Endothelial cell of umbilical vein (primary cell): ENCODE results near the gene MAGT1. TPM values are rescaled to one million over a fixed set of nuclear protein-coding genes. Genes with fewer than 3 reads are reported as not detected.

Experiments used
- BruUV-seq: library from RNA; stranded (reverse); fragments of 400-500 nt; replicated peaks from 2 replicates; lab custom pipeline; 2021; lab: Mats Ljungman, UMichigan
- CTCF ChIA-PET: fragments of 300-600, 350-600 bp; sonication (Branson Sonifier 250); formaldehyde crosslinking; loops from one replicate; lab custom pipeline; 2021; ENCODE audit warnings: antibody characterized with exemption, inconsistent platforms; lab: Charles Lee
- POLR2A ChIA-PET: fragments of 300-600, 350-600 bp; sonication (Branson Sonifier 250); formaldehyde crosslinking; loops from one replicate; lab custom pipeline; 2021; ENCODE audit warnings: antibody characterized with exemption, inconsistent platforms; lab: Charles Lee
- DNase-seq: peaks from one replicate; pipeline ENCODE4 v3.0.0-alpha.2; 2011; ENCODE audit warnings: low read depth, low spot score
- FAIRE-seq: peaks from 2 replicates; lab custom pipeline; 2011; peaks lifted over from hg19 to GRCh38; lab: Jason Lieb, UNC
- H2AFZ ChIP-seq: 2 replicates; pipeline ENCODE4 v1.6.0; 2012; ENCODE audit warnings: low read depth, low read length, control low read depth, inconsistent platforms
- H3K27ac ChIP-seq: 2 replicates; pipeline ENCODE4 v1.5.1; 2011; ENCODE audit warnings: low read depth, mild to moderate bottlenecking, control low read depth, low read length, moderate library complexity; ENCODE audit not compliant: insufficient read depth
- H3K27me3 ChIP-seq, 2 experiments: 2 replicates each; pipeline versions ENCODE4 v1.6.0 to v1.6.1; 2011; ENCODE audit warnings: low read length in 2 of 2, mixed read lengths in 1 of 2; ENCODE audit not compliant: control insufficient read depth in 2 of 2, insufficient read depth in 2 of 2
- H3K36me3 ChIP-seq, 2 experiments: 2 replicates in 1 of 2; 3 replicates in 1 of 2; pipeline ENCODE4 v1.5.1; 2011; ENCODE audit warnings: low read length in 2 of 2, mild to moderate bottlenecking in 1 of 2, moderate library complexity in 1 of 2; ENCODE audit not compliant: control insufficient read depth in 2 of 2, insufficient read depth in 2 of 2; ENCODE audit errors: extremely low read depth in 1 of 2
- H3K4me1 ChIP-seq: 3 replicates; pipeline ENCODE4 v1.5.1; 2011; ENCODE audit warnings: mild to moderate bottlenecking, low read length; ENCODE audit not compliant: control insufficient read depth, insufficient read depth; ENCODE audit errors: extremely low read depth
- H3K4me2 ChIP-seq: 2 replicates; pipeline ENCODE4 v1.6.1; 2011; ENCODE audit warnings: low read length, control low read depth, mixed read lengths; ENCODE audit not compliant: insufficient read depth
- H3K4me3 ChIP-seq, 3 experiments: fragments of 200-600 bp in 1 of 3; sonication (generic), shearing (Covaris generic) in 1 of 3; replicated peaks in 1 of 3; 2 replicates each; pipeline ENCODE4 v1.5.1; 2011 to 2016; ENCODE audit warnings: control low read depth in 3 of 3, low read length in 3 of 3, mild to moderate bottlenecking in 2 of 3, inconsistent platforms in 1 of 3, low read depth in 1 of 3, moderate library complexity in 1 of 3; ENCODE audit not compliant: insufficient read depth in 1 of 3
- H3K79me2 ChIP-seq: 2 replicates; pipeline ENCODE4 v1.6.0; 2012; ENCODE audit warnings: low read length, inconsistent platforms; ENCODE audit not compliant: control insufficient read depth, insufficient read depth
- H3K9ac ChIP-seq: replicated peaks from 2 replicates; pipeline ENCODE3; 2011; ENCODE audit warnings: low read length, control low read depth; ENCODE audit not compliant: insufficient read depth; ENCODE audit errors: extremely low read depth
- H3K9me1 ChIP-seq: replicated peaks from 3 replicates; pipeline ENCODE4 v1.6.0; 2011; ENCODE audit warnings: mild to moderate bottlenecking, low read length; ENCODE audit not compliant: control insufficient read depth, insufficient read depth; ENCODE audit errors: extremely low read depth
- H3K9me3 ChIP-seq: replicated peaks from 2 replicates; pipeline ENCODE4 v1.5.1; 2012; ENCODE audit warnings: low read length, inconsistent platforms; ENCODE audit not compliant: control insufficient read depth, insufficient read depth
- H4K20me1 ChIP-seq: replicated peaks from 2 replicates; pipeline ENCODE3; 2011; ENCODE audit warnings: mild to moderate bottlenecking, low read length; ENCODE audit not compliant: control insufficient read depth, insufficient read depth; ENCODE audit errors: extremely low read depth
- EZH2 ChIP-seq: IDR thresholded peaks from 2 replicates; pipeline ENCODE4 v1.6.1; 2012; ENCODE audit warnings: borderline replicate concordance, low read depth, mild to moderate bottlenecking, moderate library complexity, low read length, inconsistent platforms; ENCODE audit not compliant: severe bottlenecking
- FOS ChIP-seq: IDR thresholded peaks from 2 replicates; pipeline ENCODE4 v1.6.1; 2011; ENCODE audit warnings: mild to moderate bottlenecking, low read length, moderate library complexity, borderline replicate concordance; ENCODE audit not compliant: insufficient read depth
- GATA2 ChIP-seq: IDR thresholded peaks from 2 replicates; pipeline ENCODE4 v1.7.0; 2011; ENCODE audit warnings: low read depth, mild to moderate bottlenecking, moderate library complexity, mixed read lengths, low read length; ENCODE audit not compliant: insufficient read length, insufficient read depth
- JUN ChIP-seq: IDR thresholded peaks from 2 replicates; pipeline ENCODE4 v1.6.1; 2011; ENCODE audit warnings: borderline replicate concordance, low read depth; ENCODE audit not compliant: insufficient read length, insufficient read depth
- MYC ChIP-seq: IDR thresholded peaks from one replicate; pipeline ENCODE4 v1.6.1; 2011; ENCODE audit warnings: mild to moderate bottlenecking, low read depth, low read length
- POLR2A ChIP-seq: IDR thresholded peaks from 2 replicates; pipeline ENCODE4 v1.6.1; 2012; ENCODE audit warnings: low read depth, mild to moderate bottlenecking, control low read depth, low read length
- POLR2AphosphoS5 ChIP-seq: IDR thresholded peaks from 2 replicates; pipeline ENCODE4 v1.6.1; 2012; ENCODE audit warnings: low read depth, mild to moderate bottlenecking, control low read depth, low read length, moderate library complexity; ENCODE audit not compliant: insufficient read depth
- dilution Hi-C: fragments of 300-500 bp; cut with MboI; formaldehyde crosslinking; loops from one replicate; pipeline ENCODE4 v1.15.0; 2019; ENCODE audit warnings: low sequenced_read_pairs; ENCODE audit not compliant: extremely low pct_ligation_motif_present
- intact Hi-C: fragments of 100-400 bp; cut with micrococcal nuclease; formaldehyde crosslinking; loops from one replicate; pipeline ENCODE4 v1.10.0; 2022
- polyA plus RNA-seq, 4 experiments: library from polyadenylated mRNA; depleted of rRNA in 3 of 4; stranded (reverse) in 3 of 4; unstranded in 1 of 4; fragments of >200 nt; gene quantifications; 2 replicates each; pipeline versions ENCODE4 v1.2.1 to v1.2.3, GENCODE V29; 2011 to 2012; ENCODE audit warnings: missing spikeins in 1 of 4
- total RNA-seq: library from RNA; stranded (reverse); gene quantifications from 2 replicates; pipeline ENCODE4 v1.2.3, GENCODE V29; 2021
- TF ChIP-seq, protein P1 (sequence below), 2 donors: IDR thresholded peaks; 1 replicate in 1 of 2; 2 replicates in 1 of 2; pipeline ENCODE4 v1.5.1; 2011; ENCODE audit warnings: low read length in 2 of 2, mild to moderate bottlenecking in 2 of 2, moderate library complexity in 2 of 2, control low read depth in 1 of 2, inconsistent platforms in 1 of 2, low read depth in 1 of 2; ENCODE audit not compliant: insufficient read depth in 1 of 2; ENCODE audit errors: extremely low read depth in 1 of 2
- TF ChIP-seq, protein P2 (sequence below): IDR thresholded peaks from 2 replicates; pipeline ENCODE4 v1.6.1; 2011; ENCODE audit not compliant: insufficient read depth, insufficient read length

The MAGT1 gene
- total and polyA plus RNA-seq, 2 donors (not counting 3 experiments of a cell fraction or from before 2014, with no cell fraction given), result 36.3 to 66.9 TPM

DNA sequence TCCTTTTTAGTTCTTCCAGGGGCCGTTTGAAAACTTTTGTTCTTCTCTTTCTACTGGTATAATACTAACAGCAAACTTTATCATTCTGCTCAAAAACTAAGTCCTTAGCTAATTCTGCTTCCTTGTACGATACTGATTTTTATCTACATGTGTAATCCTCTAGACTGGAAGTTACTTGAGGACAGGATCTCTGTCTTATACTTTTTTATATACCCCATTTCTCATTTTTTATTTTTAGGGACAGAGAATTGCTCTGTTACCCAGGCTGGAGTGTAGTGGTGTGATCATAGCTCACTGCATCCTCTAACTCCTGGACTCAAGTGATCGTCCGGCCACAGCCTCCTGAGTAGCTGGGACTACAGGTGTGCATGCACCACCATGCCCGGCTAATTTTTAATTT is 6.3 kb upstream of the MAGT1 start:
- no peaks in the 10 kb centered on the region for H3K36me3 ChIP-seq
- ChIA-PET CTCF (no interaction called here), POLR2A (interaction anchor here (0.6 to 0.7 kb wide), 2 partner anchors 165 to 292 kb away, joined by 3 read pairs; no protein-coding TSS in a partner anchor)
- TF ChIP-seq MYC (no peak), JUN (no peak), FOS (no peak), GATA2 (no peak), POLR2AphosphoS5 (no peak), POLR2A (no peak), EZH2 (no peak)
- TF ChIP-seq, protein P1, sequence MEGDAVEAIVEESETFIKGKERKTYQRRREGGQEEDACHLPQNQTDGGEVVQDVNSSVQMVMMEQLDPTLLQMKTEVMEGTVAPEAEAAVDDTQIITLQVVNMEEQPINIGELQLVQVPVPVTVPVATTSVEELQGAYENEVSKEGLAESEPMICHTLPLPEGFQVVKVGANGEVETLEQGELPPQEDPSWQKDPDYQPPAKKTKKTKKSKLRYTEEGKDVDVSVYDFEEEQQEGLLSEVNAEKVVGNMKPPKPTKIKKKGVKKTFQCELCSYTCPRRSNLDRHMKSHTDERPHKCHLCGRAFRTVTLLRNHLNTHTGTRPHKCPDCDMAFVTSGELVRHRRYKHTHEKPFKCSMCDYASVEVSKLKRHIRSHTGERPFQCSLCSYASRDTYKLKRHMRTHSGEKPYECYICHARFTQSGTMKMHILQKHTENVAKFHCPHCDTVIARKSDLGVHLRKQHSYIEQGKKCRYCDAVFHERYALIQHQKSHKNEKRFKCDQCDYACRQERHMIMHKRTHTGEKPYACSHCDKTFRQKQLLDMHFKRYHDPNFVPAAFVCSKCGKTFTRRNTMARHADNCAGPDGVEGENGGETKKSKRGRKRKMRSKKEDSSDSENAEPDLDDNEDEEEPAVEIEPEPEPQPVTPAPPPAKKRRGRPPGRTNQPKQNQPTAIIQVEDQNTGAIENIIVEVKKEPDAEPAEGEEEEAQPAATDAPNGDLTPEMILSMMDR (IDR thresholded peaks at IDR 0.05; ENCODE audit: extremely low read depth in 1 of 2, insufficient read depth in 1 of 2, low read depth in 1 of 2, low read length in 2 of 2), result no peak
- TF ChIP-seq, protein P2, sequence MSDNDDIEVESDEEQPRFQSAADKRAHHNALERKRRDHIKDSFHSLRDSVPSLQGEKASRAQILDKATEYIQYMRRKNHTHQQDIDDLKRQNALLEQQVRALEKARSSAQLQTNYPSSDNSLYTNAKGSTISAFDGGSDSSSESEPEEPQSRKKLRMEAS, result no peak
- H3K79me2 ChIP-seq, result peaks cover 29% of the 10 kb centered on the region
- dilution Hi-C loops, result no loop called here
- no peak overlapping the region for H3K9ac ChIP-seq
- H3K4me1 ChIP-seq, result peaks cover 6% of the 10 kb centered on the region
- no peak for FAIRE-seq
- no TSS peak for BruUV-seq
- no peak overlapping the region for H3K4me3 ChIP-seq
- no peak overlapping the region for H2AFZ ChIP-seq
- H3K27ac ChIP-seq, result no peak overlapping the region
- no peak for DNase-seq
- no peaks in the 10 kb centered on the region for H3K27me3 ChIP-seq
- no peaks in the 10 kb centered on the region for H3K9me1 ChIP-seq
- H4K20me1 ChIP-seq, result no peaks in the 10 kb centered on the region
- H3K9me3 ChIP-seq, result no peaks in the 10 kb centered on the region
- intact Hi-C loops, result no loop called here
- H3K4me2 ChIP-seq, result peak overlapping the region; percentile 17
